Endodermal cell (in vitro differentiated cells): ENCODE results near the gene SMCO3. TPM values are rescaled to one million over a fixed set of nuclear protein-coding genes. Genes with fewer than 3 reads are reported as not detected.

ENCODE experiments used
- DNase-seq: peaks from one replicate; pipeline ENCODE4 v3.0.0-alpha.2; 2017
- H3K27ac ChIP-seq: 2 replicates; pipeline ENCODE4 v1.5.1; 2013; ENCODE audit warnings: mild to moderate bottlenecking, low read depth, low read length, moderate library complexity
- H3K27me3 ChIP-seq: 2 replicates; pipeline ENCODE4 v1.6.1; 2013; ENCODE audit warnings: mild to moderate bottlenecking, low read length, moderate library complexity; ENCODE audit not compliant: insufficient read depth, control insufficient read depth, poor library complexity, severe bottlenecking
- H3K36me3 ChIP-seq: 2 replicates; pipeline ENCODE4 v1.7.0; 2013; ENCODE audit warnings: mild to moderate bottlenecking, low read length, moderate library complexity; ENCODE audit not compliant: control insufficient read depth, insufficient read depth
- H3K4me1 ChIP-seq: one replicate; pipeline ENCODE4 v1.7.0; 2013; ENCODE audit warnings: low read length; ENCODE audit not compliant: control insufficient read depth, insufficient read depth
- H3K4me3 ChIP-seq: 2 replicates; pipeline ENCODE4 v1.5.1; 2013; ENCODE audit warnings: mild to moderate bottlenecking, low read length, moderate library complexity
- H3K9ac ChIP-seq: 2 replicates; pipeline ENCODE4 v1.6.1; 2013; ENCODE audit warnings: mild to moderate bottlenecking, low read length, moderate library complexity; ENCODE audit not compliant: poor library complexity, severe bottlenecking; ENCODE audit errors: extremely low read depth
- H3K9me3 ChIP-seq: 2 replicates; pipeline ENCODE4 v1.6.1; 2013; ENCODE audit warnings: mild to moderate bottlenecking, low read length, moderate library complexity; ENCODE audit not compliant: control insufficient read depth
- H3K27ac Mint-ChIP-seq: 2 replicates; pipeline ENCODE4 v1.8.0; 2020; ENCODE audit warnings: mixed read lengths
- H3K27me3 Mint-ChIP-seq: 2 replicates; pipeline ENCODE4 v1.8.0; 2021; ENCODE audit warnings: mild to moderate bottlenecking, mixed read lengths; ENCODE audit not compliant: insufficient read depth
- H3K36me3 Mint-ChIP-seq: 2 replicates; pipeline ENCODE4 v1.8.0; 2020; ENCODE audit warnings: low read depth, mixed read lengths
- H3K4me1 Mint-ChIP-seq: 2 replicates; pipeline ENCODE4 v1.8.0; 2020; ENCODE audit warnings: mixed read lengths
- H3K4me3 Mint-ChIP-seq: 2 replicates; pipeline ENCODE4 v1.8.0; 2020; ENCODE audit warnings: mild to moderate bottlenecking, moderate library complexity, mixed read lengths
- H3K9me3 Mint-ChIP-seq: 2 replicates; pipeline ENCODE4 v1.8.0; 2020; ENCODE audit warnings: mild to moderate bottlenecking, mixed read lengths
- WGBS, 2 experiments: methylation state at CpG; one replicate each; pipeline versions ENCODE4 v1.1.5 to v1.1.7; 2013; ENCODE audit warnings: missing lambda C conversion rate in 2 of 2, mixed read lengths in 1 of 2; ENCODE audit not compliant: insufficient coverage in 1 of 2, insufficient read length in 1 of 2; 5-methylcytosine and 5-hydroxymethylcytosine counted together
- total RNA-seq, 2 donors: library from RNA; stranded (reverse); fragmentation: NEBNext Ultra II Directional in 1 of 2; extraction: Animal tissue kit (Norgen Biotek cat#: 25700) in 1 of 2; gene quantifications; 2 replicates in 1 of 2; 3 replicates in 1 of 2; pipeline ENCODE4 v1.2.1, GENCODE V29; 2021
- TF ChIP-seq, protein P1 (sequence below): fragments of 200-600 bp; sonication (generic); conservative IDR thresholded peaks from 2 replicates; pipeline ENCODE4 v1.5.0; 2021; ENCODE audit warnings: antibody characterized with exemption, mild to moderate bottlenecking

The SMCO3 gene
- total RNA-seq, 2 donors from 2014 or later: not detected

- TF ChIP-seq, protein P1, sequence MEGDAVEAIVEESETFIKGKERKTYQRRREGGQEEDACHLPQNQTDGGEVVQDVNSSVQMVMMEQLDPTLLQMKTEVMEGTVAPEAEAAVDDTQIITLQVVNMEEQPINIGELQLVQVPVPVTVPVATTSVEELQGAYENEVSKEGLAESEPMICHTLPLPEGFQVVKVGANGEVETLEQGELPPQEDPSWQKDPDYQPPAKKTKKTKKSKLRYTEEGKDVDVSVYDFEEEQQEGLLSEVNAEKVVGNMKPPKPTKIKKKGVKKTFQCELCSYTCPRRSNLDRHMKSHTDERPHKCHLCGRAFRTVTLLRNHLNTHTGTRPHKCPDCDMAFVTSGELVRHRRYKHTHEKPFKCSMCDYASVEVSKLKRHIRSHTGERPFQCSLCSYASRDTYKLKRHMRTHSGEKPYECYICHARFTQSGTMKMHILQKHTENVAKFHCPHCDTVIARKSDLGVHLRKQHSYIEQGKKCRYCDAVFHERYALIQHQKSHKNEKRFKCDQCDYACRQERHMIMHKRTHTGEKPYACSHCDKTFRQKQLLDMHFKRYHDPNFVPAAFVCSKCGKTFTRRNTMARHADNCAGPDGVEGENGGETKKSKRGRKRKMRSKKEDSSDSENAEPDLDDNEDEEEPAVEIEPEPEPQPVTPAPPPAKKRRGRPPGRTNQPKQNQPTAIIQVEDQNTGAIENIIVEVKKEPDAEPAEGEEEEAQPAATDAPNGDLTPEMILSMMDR: no peak
- no peaks in the 10 kb centered on the region for H3K36me3 Mint-ChIP-seq
- no peaks in the 10 kb centered on the region for H3K9me3 Mint-ChIP-seq
- H3K27me3 Mint-ChIP-seq: no peaks in the 10 kb centered on the region
- H3K4me3 ChIP-seq: no peak overlapping the region
- no peak overlapping the region for H3K9ac ChIP-seq
- no peak overlapping the region for H3K27ac ChIP-seq
- no peak overlapping the region for H3K4me3 Mint-ChIP-seq
- no peaks in the 10 kb centered on the region for H3K27me3 ChIP-seq
- DNase-seq: no peak
- WGBS, 2 experiments: 67 to 82% methylated on average over 3 to 4 of the region's 4 CpGs
- H3K27ac Mint-ChIP-seq: no peak overlapping the region
- no peaks in the 10 kb centered on the region for H3K9me3 ChIP-seq
- peaks cover 2% of the 10 kb centered on the region for H3K4me1 Mint-ChIP-seq
- no peaks in the 10 kb centered on the region for H3K4me1 ChIP-seq
- no peaks in the 10 kb centered on the region for H3K36me3 ChIP-seq
Measured at GRCh38 chr12:14840616-14841015, 26.6 kb upstream of the SMCO3 start.

GRCh38 chr12:14839262-14839661 lies 25.3 kb upstream of the SMCO3 start:
- H3K9ac ChIP-seq: no peak overlapping the region
- WGBS, 2 experiments: 83 to 90% methylated on average over 1 of the region's 1 CpG
- no peak overlapping the region for H3K4me3 ChIP-seq
- no peak overlapping the region for H3K4me3 Mint-ChIP-seq
- no peaks in the 10 kb centered on the region for H3K36me3 Mint-ChIP-seq
- peaks cover 2% of the 10 kb centered on the region for H3K4me1 Mint-ChIP-seq
- no peaks in the 10 kb centered on the region for H3K9me3 ChIP-seq
- no peaks in the 10 kb centered on the region for H3K27me3 Mint-ChIP-seq
- H3K4me1 ChIP-seq: no peaks in the 10 kb centered on the region
- no peak for DNase-seq
- TF ChIP-seq, protein P1: no peak
- no peaks in the 10 kb centered on the region for H3K27me3 ChIP-seq
- H3K9me3 Mint-ChIP-seq: no peaks in the 10 kb centered on the region
- no peak overlapping the region for H3K27ac ChIP-seq
- H3K36me3 ChIP-seq: no peaks in the 10 kb centered on the region
- no peak overlapping the region for H3K27ac Mint-ChIP-seq

- TF ChIP-seq, protein P1: no peak
- Histone ChIP-seq H3K4me3 (no peak overlapping the region), H3K4me1 (no peaks in the 10 kb centered on the region), H3K9ac (no peak overlapping the region), H3K36me3 (no peaks in the 10 kb centered on the region), H3K27me3 (no peaks in the 10 kb centered on the region), H3K27ac (no peak overlapping the region), H3K9me3 (no peaks in the 10 kb centered on the region)
- H3K27ac Mint-ChIP-seq: no peak overlapping the region
- no peaks in the 10 kb centered on the region for H3K27me3 Mint-ChIP-seq
- no peaks in the 10 kb centered on the region for H3K4me1 Mint-ChIP-seq
- H3K4me3 Mint-ChIP-seq: no peak overlapping the region
- H3K36me3 Mint-ChIP-seq: no peaks in the 10 kb centered on the region
- 87 to 91% methylated on average over 5 to 6 of the region's 7 CpGs for WGBS, 2 experiments
- no peak for DNase-seq
- H3K9me3 Mint-ChIP-seq: no peaks in the 10 kb centered on the region
Measured at GRCh38 chr12:14836336-14837210, 22.6 kb upstream of the SMCO3 start.
